Activated CD4-positive, CD25-positive, alpha-beta regulatory T cell treated with anti-CD3 and anti-CD28 coated beads, Interleukin-2, amount 50 U/mL, for 72 hours (primary cell): Measurements from ENCODE around the gene TMEM50B.
"Not testable (repeated sequence)": the region's sequence is repeated elsewhere in the genome, so short reads cannot be mapped to it uniquely, and the experiment has no call there.

Source experiments
- DNase-seq: peaks from one replicate; pipeline ENCODE4 v3.0.0; 2021

The TMEM50B gene

GRCh38 chr21:33479679-33480480 lies at the start of gene TMEM50B:
Gene TMEM50B, minus strand, starts transcription at chr21:33479974. Its CDS starts 11,089 bp downstream, at chr21:33468885.
- peak; percentile 92 for DNase-seq

GRCh38 chr21:33522953-33523349 lies 43.2 kb upstream of the TMEM50B start:
- DNase-seq, result no peak

GRCh38 chr21:33522297-33522952 lies 42.7 kb upstream of the TMEM50B start:
- no peak for DNase-seq

GRCh38 chr21:33518899-33519298 lies 39.1 kb upstream of the TMEM50B start:
- no peak for DNase-seq

GRCh38 chr21:33514229-33514628 lies 34.5 kb upstream of the TMEM50B start:
- DNase-seq, result no peak

- DNase-seq, result no peak
These were observed 32.7 kb upstream of the TMEM50B start for GRCh38 chr21:33512481-33512880.

GRCh38 chr21:33511639-33512038 lies 31.9 kb upstream of the TMEM50B start:
- no peak for DNase-seq

- DNase-seq, result no peak
These were observed 31.1 kb upstream of the TMEM50B start for GRCh38 chr21:33510826-33511225.

GRCh38 chr21:33507003-33507402 lies 27.2 kb upstream of the TMEM50B start:
- not testable (repeated sequence) for DNase-seq

GRCh38 chr21:33505833-33506232 lies 26.1 kb upstream of the TMEM50B start:
- no peak for DNase-seq

GRCh38 chr21:33496345-33496744 lies 16.6 kb upstream of the TMEM50B start:
- DNase-seq, result no peak

GRCh38 chr21:33495743-33496142 lies 16.0 kb upstream of the TMEM50B start:
- DNase-seq, result no peak

GRCh38 chr21:33493756-33494155 lies 14.0 kb upstream of the TMEM50B start:
- no peak for DNase-seq

- no peak for DNase-seq
These were observed 12.8 kb upstream of the TMEM50B start for GRCh38 chr21:33492571-33492970.

GRCh38 chr21:33491373-33492102 lies 11.8 kb upstream of the TMEM50B start, which contains the start of gene DNAJC28:
Gene DNAJC28, minus strand, starts transcription at chr21:33491716. Its CDS starts 2,323 bp downstream, at chr21:33489393.
- DNase-seq, result peak; percentile 93

GRCh38 chr21:33490991-33491372 lies 11.2 kb upstream of the TMEM50B start:
- no peak for DNase-seq

- DNase-seq, result no peak
These were observed 9.2 kb upstream of the TMEM50B start for GRCh38 chr21:33488936-33489335.

GRCh38 chr21:33487996-33488395 lies 8.2 kb upstream of the TMEM50B start:
- DNase-seq, result no peak

- no peak for DNase-seq
These were observed 1.7 kb upstream of the TMEM50B start for GRCh38 chr21:33481314-33481943.

- DNase-seq, result no peak
These were observed 818 bp upstream of the TMEM50B start for GRCh38 chr21:33480481-33481103.

- peak; percentile 46 for DNase-seq
These were observed 667 bp downstream of the TMEM50B start for GRCh38 chr21:33478935-33479678.

GRCh38 chr21:33478182-33478581 lies 1.6 kb downstream of the TMEM50B start:
- DNase-seq, result no peak
